ENCODE data around the gene AIDA.

DNA sequence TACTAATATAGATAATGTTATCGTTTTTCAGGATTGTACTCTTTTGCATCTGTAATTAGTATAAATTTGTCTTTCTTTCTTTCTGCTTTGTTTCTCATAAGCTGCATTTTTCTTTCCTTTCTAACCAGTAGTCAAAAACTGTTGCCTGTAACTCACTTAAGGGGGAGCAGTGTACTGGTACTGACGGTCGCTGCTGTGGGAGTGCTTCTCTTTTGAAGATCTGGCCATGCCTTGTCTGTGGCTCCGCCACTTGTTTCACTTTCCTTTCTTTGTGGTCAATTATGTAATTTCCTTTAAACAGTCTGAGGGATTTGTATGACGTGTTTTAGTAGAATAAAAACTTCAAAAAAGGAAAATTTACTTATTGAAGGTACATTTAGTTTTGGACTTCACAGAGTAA lies 57.4 kb downstream of the AIDA start:
- TF ChIP-seq EZH2 (IDR thresholded peaks at IDR 0.05; ENCODE audit: borderline replicate concordance, low read depth, low read length, severe bottlenecking) = no peak
- TF ChIP-seq, protein P1, sequence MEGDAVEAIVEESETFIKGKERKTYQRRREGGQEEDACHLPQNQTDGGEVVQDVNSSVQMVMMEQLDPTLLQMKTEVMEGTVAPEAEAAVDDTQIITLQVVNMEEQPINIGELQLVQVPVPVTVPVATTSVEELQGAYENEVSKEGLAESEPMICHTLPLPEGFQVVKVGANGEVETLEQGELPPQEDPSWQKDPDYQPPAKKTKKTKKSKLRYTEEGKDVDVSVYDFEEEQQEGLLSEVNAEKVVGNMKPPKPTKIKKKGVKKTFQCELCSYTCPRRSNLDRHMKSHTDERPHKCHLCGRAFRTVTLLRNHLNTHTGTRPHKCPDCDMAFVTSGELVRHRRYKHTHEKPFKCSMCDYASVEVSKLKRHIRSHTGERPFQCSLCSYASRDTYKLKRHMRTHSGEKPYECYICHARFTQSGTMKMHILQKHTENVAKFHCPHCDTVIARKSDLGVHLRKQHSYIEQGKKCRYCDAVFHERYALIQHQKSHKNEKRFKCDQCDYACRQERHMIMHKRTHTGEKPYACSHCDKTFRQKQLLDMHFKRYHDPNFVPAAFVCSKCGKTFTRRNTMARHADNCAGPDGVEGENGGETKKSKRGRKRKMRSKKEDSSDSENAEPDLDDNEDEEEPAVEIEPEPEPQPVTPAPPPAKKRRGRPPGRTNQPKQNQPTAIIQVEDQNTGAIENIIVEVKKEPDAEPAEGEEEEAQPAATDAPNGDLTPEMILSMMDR (IDR thresholded peaks at IDR 0.05; ENCODE audit: borderline replicate concordance, extremely low read depth, low read length, poor library complexity, severe bottlenecking) = peak; percentile 57

Data from DND-41 (cell line).